Gastrocnemius medialis (tissue), 4 donors: ENCODE data around the gene NFKBIB. TPM values are rescaled to one million over a fixed set of nuclear protein-coding genes. Genes with fewer than 3 reads are reported as not detected.

Source experiments
- ATAC-seq, 2 donors: fragments of 150-250 bp; one replicate each; pipeline ENCODE4 v1.9.1; 2016
- DNase-seq, 2 donors: peaks; one replicate each; pipeline ENCODE4 v3.0.0-alpha.2; 2019
- H3K27ac ChIP-seq, 4 donors: fragments of 200-600 bp; sonication (generic); 1 replicate in 1 of 4; 2 replicates in 3 of 4; pipeline ENCODE4 v1.5.1; 2016 to 2018; ENCODE audit warnings: mild to moderate bottlenecking in 2 of 4, moderate library complexity in 1 of 4
- H3K27me3 ChIP-seq, 3 donors: fragments of 200-600 bp; sonication (generic) in 2 of 3; 1 replicate in 1 of 3; 2 replicates in 2 of 3; pipeline versions ENCODE4 v1.5.1 to v1.6.0; 2016 to 2019; ENCODE audit warnings: mild to moderate bottlenecking in 1 of 3, moderate library complexity in 1 of 3
- H3K36me3 ChIP-seq, 2 donors: fragments of 200-600 bp; sonication (generic) in 1 of 2; one replicate each; pipeline ENCODE4 v1.5.1; 2017 to 2018
- H3K4me1 ChIP-seq, 2 donors: fragments of 200-600 bp; sonication (generic) in 1 of 2; one replicate each; pipeline ENCODE4 v1.5.1; 2016 to 2017; ENCODE audit warnings: mild to moderate bottlenecking in 2 of 2
- H3K4me3 ChIP-seq, 4 donors: fragments of 200-600 bp; sonication (generic) in 3 of 4; 1 replicate in 1 of 4; 2 replicates in 3 of 4; pipeline ENCODE4 v1.5.1; 2016 to 2019; ENCODE audit warnings: mild to moderate bottlenecking in 2 of 4
- H3K9me3 ChIP-seq, 3 donors: fragments of 200-600 bp; sonication (generic) in 2 of 3; 1 replicate in 1 of 3; 2 replicates in 2 of 3; pipeline ENCODE4 v1.5.1; 2016 to 2019
- CTCF ChIP-seq, 5 experiments: fragments of 450-650 bp in 3 of 5; fragments of 200-600 bp in 2 of 5; sonication (generic) in 2 of 5; IDR thresholded peaks in 4 of 5; conservative IDR thresholded peaks in 1 of 5; 1 replicate in 4 of 5; 2 replicates in 1 of 5; pipeline ENCODE4 v1.5.1; 2016 to 2019; ENCODE audit warnings: antibody characterized with exemption in 5 of 5, mild to moderate bottlenecking in 3 of 5, moderate library complexity in 3 of 5
- POLR2A ChIP-seq, 2 donors: fragments of 450-650 bp; IDR thresholded peaks; one replicate each; pipeline ENCODE4 v1.6.1; 2017; ENCODE audit warnings: antibody characterized with exemption in 2 of 2, mild to moderate bottlenecking in 2 of 2, moderate library complexity in 2 of 2
- in situ Hi-C, 4 donors: fragments of 200-750 bp; cut with MboI; loops; one replicate each; pipeline versions ENCODE4 v1.15.0 to v1.8.0; 2017; ENCODE audit warnings: low sequenced_read_pairs in 4 of 4
- intact Hi-C: fragments of 100-400 bp; cut with DNase I; formaldehyde crosslinking; loops from one replicate; pipeline ENCODE4 v1.15.1; 2023; ENCODE audit warnings: low total_unique reads
- total RNA-seq, 4 donors: library from RNA; depleted of rRNA; stranded (reverse); fragments of >200 nt; gene quantifications; one replicate each; pipeline versions ENCODE4 v1.1.0 to v1.2.3, GENCODE V29; 2016

The NFKBIB gene
- total RNA-seq, 4 donors from 2014 or later, result 32.2 to 63.8 (median 53.6) TPM

DNA sequence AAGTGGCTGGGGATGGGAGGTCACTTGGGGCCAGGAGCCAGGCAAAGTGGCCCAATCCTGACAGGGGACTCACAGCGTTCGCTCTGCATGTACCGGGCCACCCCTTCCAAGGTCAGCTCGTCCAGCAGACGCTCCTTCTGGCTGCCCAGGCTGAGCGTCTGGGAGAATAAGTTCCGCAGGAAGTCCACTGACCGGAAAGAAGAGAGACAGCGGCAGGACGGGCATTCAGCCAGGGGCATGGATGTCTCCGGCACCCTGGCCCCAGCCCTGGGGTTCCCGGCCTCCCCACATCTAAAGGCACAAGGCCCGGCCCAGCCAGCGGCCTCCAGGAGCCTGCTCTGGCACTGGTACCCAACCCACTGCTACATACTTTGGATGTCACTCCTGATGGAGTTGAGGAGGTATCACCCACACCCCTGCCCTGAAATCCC is 6.4 kb upstream of the NFKBIB start:
- peak overlapping the region in 1 of 4 donors; percentile 16 for H3K4me3 ChIP-seq
- in situ Hi-C loops (loop anchor here in 1 of 4 donors (10.0 kb wide), 1 partner anchor 49 kb away; the partner anchor contains the start of gene HNRNPL), intact Hi-C loops (loop anchor here (5.0 to 10.0 kb wide), 2 partner anchors 181 to 719 kb away; no protein-coding TSS in a partner anchor)
- ATAC-seq, result peak in 1 of 2 donors; percentile 19
- no peak for TF ChIP-seq POLR2A (IDR thresholded peaks at IDR 0.05)
- H3K27me3 ChIP-seq, result no peaks in the 10 kb centered on the region
- H3K4me1 ChIP-seq, result peaks cover 70 to 82% of the 10 kb centered on the region in 2 donors
- no peaks in the 10 kb centered on the region for H3K9me3 ChIP-seq
- peak in 1 of 2 donors; percentile 53 for DNase-seq
- peak overlapping the region; percentile 85 to 96 (median 88) for H3K27ac ChIP-seq
- H3K36me3 ChIP-seq, result peaks cover 0 to 18% of the 10 kb centered on the region in 2 donors

GRCh38 chr19:38894968-38895367 is 4.8 kb upstream of the NFKBIB start:
- Histone ChIP-seq H3K4me3 (no peak overlapping the region), H3K9me3 (no peaks in the 10 kb centered on the region), H3K4me1 (peaks cover 73 to 84% of the 10 kb centered on the region in 2 donors), H3K36me3 (peaks cover 0 to 3% of the 10 kb centered on the region in 2 donors), H3K27ac (peak overlapping the region; percentile 85 to 96 (median 88)), H3K27me3 (no peaks in the 10 kb centered on the region)
- no peak for TF ChIP-seq POLR2A (IDR thresholded peaks at IDR 0.05)
- no peak for TF ChIP-seq CTCF (IDR thresholded peaks at IDR 0.05 in 4 of 5, conservative IDR thresholded peaks at IDR 0.05 in 1 of 5)
- intact Hi-C loops, result loop anchor here (5.0 to 10.0 kb wide), 2 partner anchors 183 to 720 kb away; no protein-coding TSS in a partner anchor
- ATAC-seq (no peak), DNase-seq (no peak)
- in situ Hi-C loops, result loop anchor here in 2 of 4 donors (5.0 to 10.0 kb wide), 2 partner anchors 43 to 50 kb away; partner anchors contain the start of gene HNRNPL (in 1 of the 2)

DNA sequence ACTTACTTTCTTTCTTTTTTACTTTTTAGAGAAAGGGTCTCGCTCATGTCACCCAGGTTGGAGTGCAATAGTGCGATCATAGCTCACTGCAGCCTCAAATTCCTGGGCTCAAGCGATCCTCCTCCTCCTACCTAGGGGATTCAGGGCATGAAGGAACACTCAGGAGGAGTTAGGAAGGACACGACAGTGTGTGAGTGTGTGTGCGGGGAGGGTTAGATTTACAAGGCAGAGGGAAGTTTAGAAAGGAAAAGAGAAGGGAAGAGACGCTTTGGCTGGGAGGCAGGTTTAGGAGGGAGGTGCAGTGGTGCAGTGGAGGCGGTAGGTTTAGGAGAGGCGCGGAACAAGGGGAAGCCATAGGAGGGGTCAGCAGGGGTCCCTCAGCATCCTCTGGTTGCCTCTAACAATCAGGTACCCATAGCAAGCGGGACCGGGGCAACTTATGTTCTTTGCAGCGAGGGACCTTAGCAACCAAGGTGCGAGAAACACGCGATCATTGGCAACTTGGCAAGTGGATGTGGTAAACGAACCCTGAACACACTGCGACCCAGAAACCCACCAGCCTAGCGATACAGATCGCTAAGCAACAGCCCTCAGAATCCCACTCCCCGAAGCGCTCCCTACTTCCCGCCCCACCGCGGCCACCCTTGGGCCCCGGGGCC is 852 bp upstream of the NFKBIB start:
- Histone ChIP-seq H3K36me3 (peaks cover 0 to 4% of the 10 kb centered on the region in 2 donors), H3K27me3 (no peaks in the 10 kb centered on the region), H3K4me1 (peaks cover 52% of the 10 kb centered on the region in 2 donors), H3K27ac (peak overlapping the region; percentile 87 to 99 (median 93)), H3K4me3 (peak overlapping the region; percentile 71 to 98 (median 82)), H3K9me3 (no peaks in the 10 kb centered on the region)
- intact Hi-C loops, result loop anchor here (1.0 to 10.0 kb wide), 4 partner anchors 31 to 724 kb away; partner anchors contain the start of genes ECH1, HNRNPL, MRPS12 and SARS2
- no peak for TF ChIP-seq CTCF (IDR thresholded peaks at IDR 0.05 in 4 of 5, conservative IDR thresholded peaks at IDR 0.05 in 1 of 5)
- TF ChIP-seq POLR2A (IDR thresholded peaks at IDR 0.05), result no peak
- DNase-seq, result peak in 1 of 2 donors; percentile 30
- in situ Hi-C loops, result loop anchor here in 2 of 4 donors (5.0 to 10.0 kb wide), 2 partner anchors 47 to 54 kb away; partner anchors contain the start of gene HNRNPL (in 1 of the 2)
- peak; percentile 3 to 8 for ATAC-seq

- DNase-seq, result no peak
- TF ChIP-seq POLR2A (IDR thresholded peaks at IDR 0.05), result no peak
- ATAC-seq, result no peak
- intact Hi-C loops, result loop anchor here (5.0 kb wide), 1 partner anchor 442 kb away; the partner anchor contains the start of gene SAMD4B
- Histone ChIP-seq H3K36me3 (peaks cover 0 to 12% of the 10 kb centered on the region in 2 donors), H3K4me1 (peaks cover 43 to 46% of the 10 kb centered on the region in 2 donors), H3K27ac (peak overlapping the region; percentile 90 to 99 (median 94)), H3K9me3 (no peaks in the 10 kb centered on the region), H3K4me3 (peak overlapping the region; percentile 74 to 98 (median 87)), H3K27me3 (no peaks in the 10 kb centered on the region)
- in situ Hi-C loops, result loop anchor here in 3 of 4 donors (10.0 to 25.0 kb wide), 2 partner anchors 65 to 163 kb away; partner anchors contain the start of genes CAPN12 (in 2 of the 3) and ECH1 (in 1 of the 3)
Measured at GRCh38 chr19:38900202-38900629, 447 bp downstream of the NFKBIB start.

- Histone ChIP-seq H3K9me3 (no peaks in the 10 kb centered on the region), H3K4me1 (peaks cover 39 to 41% of the 10 kb centered on the region in 2 donors), H3K27me3 (no peaks in the 10 kb centered on the region), H3K36me3 (peaks cover 0 to 18% of the 10 kb centered on the region in 2 donors), H3K27ac (peak overlapping the region; percentile 90 to 99 (median 94)), H3K4me3 (peak overlapping the region; percentile 74 to 98 (median 87))
- ATAC-seq (no peak), DNase-seq (no peak)
- TF ChIP-seq POLR2A (IDR thresholded peaks at IDR 0.05) (no peak), CTCF (IDR thresholded peaks at IDR 0.05 in 4 of 5, conservative IDR thresholded peaks at IDR 0.05 in 1 of 5) (no peak)
- intact Hi-C loops, result loop anchor here (5.0 kb wide), 1 partner anchor 442 kb away; the partner anchor contains the start of gene SAMD4B
- in situ Hi-C loops, result loop anchor here in 3 of 4 donors (10.0 to 25.0 kb wide), 2 partner anchors 66 to 163 kb away; partner anchors contain the start of genes CAPN12 (in 2 of the 3) and ECH1 (in 1 of the 3)
Measured at GRCh38 chr19:38900743-38901190, 998 bp downstream of the NFKBIB start.
